GM23338 (cell line): ENCODE data around the gene BRF1. TPM values are rescaled to one million over a fixed set of nuclear protein-coding genes. Genes with fewer than 3 reads are reported as not detected.
A peak's percentile ranks its signal among the peaks of the same experiment; 100 is the strongest.

Experiments used
- ATAC-seq: fragments of 200-7000 bp; cut with Tn5 transposase; 3 replicates; pipeline ENCODE4 v1.9.1; 2020
- DNase-seq: peaks from one replicate; pipeline ENCODE4 v3.0.0-alpha.2; 2015; ENCODE audit warnings: low spot score
- H2AFZ ChIP-seq: fragments of 200-600 bp; sonication (generic); 2 replicates; pipeline ENCODE4 v1.8.0; 2016; ENCODE audit warnings: antibody characterized with exemption, mild to moderate bottlenecking, moderate library complexity
- H3F3A ChIP-seq: fragments of 200-600 bp; sonication (generic); replicated peaks from 2 replicates; pipeline ENCODE4 v1.8.0; 2017; ENCODE audit warnings: antibody characterized with exemption, mixed run types, low read depth
- H3K27ac ChIP-seq: fragments of 200-600 bp; sonication (generic); 2 replicates; pipeline ENCODE4 v1.6.1; 2016; ENCODE audit warnings: low read depth
- H3K27me3 ChIP-seq: fragments of 200-600 bp; sonication (generic); 2 replicates; pipeline ENCODE4 v1.8.0; 2016; ENCODE audit warnings: mild to moderate bottlenecking, mixed run types, moderate library complexity; ENCODE audit not compliant: insufficient read depth
- H3K36me3 ChIP-seq: fragments of 200-600 bp; sonication (generic); 2 replicates; pipeline ENCODE4 v1.8.0; 2016; ENCODE audit warnings: mild to moderate bottlenecking; ENCODE audit not compliant: insufficient read depth
- H3K4me1 ChIP-seq: fragments of 200-600 bp; sonication (generic); 2 replicates; pipeline ENCODE4 v1.8.0; 2016; ENCODE audit warnings: mild to moderate bottlenecking, moderate library complexity; ENCODE audit not compliant: insufficient read depth
- H3K4me2 ChIP-seq: fragments of 200-600 bp; sonication (generic); 2 replicates; pipeline ENCODE4 v1.7.1; 2017; ENCODE audit warnings: mixed run types
- H3K4me3 ChIP-seq: fragments of 200-600 bp; sonication (generic); 2 replicates; pipeline ENCODE4 v1.6.1; 2016; ENCODE audit warnings: mixed run types
- H3K79me2 ChIP-seq: fragments of 200-600 bp; sonication (generic); replicated peaks from 2 replicates; pipeline ENCODE4 v1.8.0; 2017; ENCODE audit warnings: mild to moderate bottlenecking; ENCODE audit not compliant: insufficient read depth
- H3K9me2 ChIP-seq: fragments of 200-600 bp; sonication (generic); 2 replicates; pipeline ENCODE4 v1.8.0; 2017; ENCODE audit not compliant: insufficient read depth
- H4K20me1 ChIP-seq: fragments of 200-600 bp; sonication (generic); replicated peaks from 2 replicates; pipeline ENCODE4 v1.8.0; 2017; ENCODE audit warnings: mild to moderate bottlenecking; ENCODE audit not compliant: insufficient read depth
- H3K27ac Mint-ChIP-seq: 2 replicates; pipeline ENCODE4 v1.8.0; 2020; ENCODE audit warnings: inconsistent platforms, mild to moderate bottlenecking, moderate library complexity, mixed read lengths
- H3K27me3 Mint-ChIP-seq: 3 replicates; pipeline ENCODE4 v1.8.0; 2022; ENCODE audit warnings: low read depth, mild to moderate bottlenecking, moderate library complexity, mixed read lengths, inconsistent platforms; ENCODE audit not compliant: insufficient read depth, poor library complexity
- H3K36me3 Mint-ChIP-seq: 3 replicates; pipeline ENCODE4 v1.8.0; 2021; ENCODE audit warnings: low read depth, mild to moderate bottlenecking, inconsistent platforms, moderate library complexity, mixed read lengths
- H3K4me1 Mint-ChIP-seq: 3 replicates; pipeline ENCODE4 v1.8.0; 2020; ENCODE audit warnings: mild to moderate bottlenecking, inconsistent platforms, mixed read lengths
- H3K4me3 Mint-ChIP-seq: 3 replicates; pipeline ENCODE4 v1.8.0; 2021; ENCODE audit warnings: moderate library complexity, mild to moderate bottlenecking, inconsistent platforms, mixed read lengths
- H3K9me3 Mint-ChIP-seq: 3 replicates; pipeline ENCODE4 v1.8.0; 2020; ENCODE audit warnings: moderate library complexity, mild to moderate bottlenecking, inconsistent platforms, mixed read lengths
- CREB1 ChIP-seq: fragments of 250-450 bp; sonication (Bioruptor Pico); IDR thresholded peaks from 2 replicates; pipeline ENCODE4 v1.5.0; 2020; ENCODE audit warnings: low read depth, mild to moderate bottlenecking, moderate library complexity
- CTCF ChIP-seq, 2 experiments: fragments of 200-600 bp in 1 of 2; sonication (generic) in 1 of 2; conservative IDR thresholded peaks; 2 replicates each; pipeline versions ENCODE4 v1.5.1 to v1.6.1; 2016 to 2017; ENCODE audit warnings: antibody characterized with exemption in 2 of 2, low read depth in 2 of 2, mild to moderate bottlenecking in 2 of 2, moderate library complexity in 1 of 2
- ETS1 ChIP-seq: IDR thresholded peaks from 2 replicates; pipeline ENCODE4 v1.6.1; 2016; ENCODE audit warnings: antibody characterized with exemption
- EZH2 ChIP-seq: fragments of 200-600 bp; sonication (generic); IDR thresholded peaks from one replicate; pipeline ENCODE4 v1.8.0; 2017; ENCODE audit warnings: antibody characterized with exemption, mild to moderate bottlenecking, low read depth; ENCODE audit not compliant: unreplicated experiment
- EZH2phosphoT487 ChIP-seq: fragments of 200-600 bp; sonication (generic); IDR thresholded peaks from one replicate; pipeline ENCODE4 v1.8.1; 2018; ENCODE audit warnings: antibody characterized with exemption; ENCODE audit not compliant: unreplicated experiment
- JUNB ChIP-seq: IDR thresholded peaks from one replicate; pipeline ENCODE4 v1.6.1; 2016; ENCODE audit warnings: antibody characterized with exemption; ENCODE audit not compliant: unreplicated experiment
- NANOG ChIP-seq: IDR thresholded peaks from 2 replicates; pipeline ENCODE4 v1.6.1; 2016; ENCODE audit warnings: antibody characterized with exemption, borderline replicate concordance
- POLR2AphosphoS5 ChIP-seq: IDR thresholded peaks from 2 replicates; pipeline ENCODE4 v1.6.1; 2016; ENCODE audit warnings: antibody characterized with exemption, low read depth
- REST ChIP-seq: IDR thresholded peaks from one replicate; pipeline ENCODE4 v1.6.1; 2018; ENCODE audit warnings: antibody characterized with exemption; ENCODE audit not compliant: unreplicated experiment
- STAT1 ChIP-seq: IDR thresholded peaks from one replicate; pipeline ENCODE4 v1.6.1; 2016; ENCODE audit warnings: antibody characterized with exemption; ENCODE audit not compliant: unreplicated experiment
- ZNF114 ChIP-seq: fragments of 250-450 bp; sonication (Bioruptor Pico); IDR thresholded peaks from 2 replicates; pipeline ENCODE4 v1.5.0; 2020; ENCODE audit warnings: mild to moderate bottlenecking, moderate library complexity
- ZNF331 ChIP-seq: fragments of 250-450 bp; sonication (Bioruptor Pico); IDR thresholded peaks from 2 replicates; pipeline ENCODE4 v1.5.0; 2020; ENCODE audit warnings: low read depth, mild to moderate bottlenecking, moderate library complexity
- polyA plus RNA-seq: library from polyadenylated mRNA; unstranded; fragments of >200 nt; fragmentation: Nextera tagmentation; extraction: Ambion mirVana; gene quantifications from 2 replicates; pipeline ENCODE4 v1.2.1, GENCODE V29; 2016
- total RNA-seq: library from RNA; depleted of rRNA; stranded (reverse); fragments of >200 nt; shearing (Covaris generic); gene quantifications from 2 replicates; pipeline ENCODE4 v1.2.3, GENCODE V29; 2014

The BRF1 gene
- total and polyA plus RNA-seq, 2 experiments from 2014 or later, result 8.6 to 29.9 TPM

- TF ChIP-seq ZNF331 (no peak), STAT1 (no peak), NANOG (no peak), ETS1 (no peak)
Measured at GRCh38 chr14:105309371-105309770, 8.6 kb upstream of the BRF1 start (continued).

GRCh38 chr14:105307052-105307727 lies 6.4 kb upstream of the BRF1 start:
- no peaks in the 10 kb centered on the region for H3K36me3 Mint-ChIP-seq
- no peaks in the 10 kb centered on the region for H3K9me2 ChIP-seq
- ATAC-seq, result peak; percentile 77
- peaks cover 15% of the 10 kb centered on the region for H3K27me3 Mint-ChIP-seq
- peak overlapping the region; percentile 13; the same call in 1 of the 2 replicates for H3K27ac Mint-ChIP-seq
- no peak overlapping the region for H3K4me3 Mint-ChIP-seq
- no peaks in the 10 kb centered on the region for H3F3A ChIP-seq
- peaks cover 9% of the 10 kb centered on the region for H3K4me1 Mint-ChIP-seq
- H3K27me3 ChIP-seq, result no peaks in the 10 kb centered on the region
- H3K36me3 ChIP-seq, result no peaks in the 10 kb centered on the region
- H3K27ac ChIP-seq, result no peak overlapping the region
- no peaks in the 10 kb centered on the region; the same call in 1 of the 2 replicates for H4K20me1 ChIP-seq
- no peak overlapping the region for H3K4me3 ChIP-seq
- no peaks in the 10 kb centered on the region for H3K9me3 Mint-ChIP-seq
- no peak overlapping the region for H2AFZ ChIP-seq
- H3K4me2 ChIP-seq, result 0 out of 2 replicates have a peak overlapping the region, but pooled peaks have one; percentile 50
- DNase-seq, result peak; percentile 68
- no peaks in the 10 kb centered on the region for H3K79me2 ChIP-seq
- H3K4me1 ChIP-seq, result peaks cover 11% of the 10 kb centered on the region; the same call in 1 of the 2 replicates
- no peak for TF ChIP-seq POLR2AphosphoS5
- TF ChIP-seq CREB1 (CRISPR knock-in tag), result no peak
- TF ChIP-seq REST, result no peak
- no peak for TF ChIP-seq ETS1
- TF ChIP-seq CTCF (conservative IDR thresholded peaks at IDR 0.05; ENCODE audit: low read depth in 2 of 2), result no peak
- no peak for TF ChIP-seq EZH2phosphoT487
- TF ChIP-seq ZNF114 (CRISPR knock-in tag), result no peak
- no peak for TF ChIP-seq JUNB
- TF ChIP-seq STAT1, result no peak
- no peak for TF ChIP-seq EZH2
- TF ChIP-seq NANOG, result no peak
